Measurements from ENCODE around the gene UBR7.
A peak's percentile ranks its signal among the peaks of the same experiment; 100 is the strongest.
"Not testable (repeated sequence)": the region's sequence is repeated elsewhere in the genome, so short reads cannot be mapped to it uniquely, and the experiment has no call there.

UBR7 gene

GRCh38 chr14:93195316-93195999 is 11.6 kb upstream of the UBR7 start:
- DNase-seq, result no peak

GRCh38 chr14:93199031-93199430 is 8.0 kb upstream of the UBR7 start:
- no peak for DNase-seq

- DNase-seq, result no peak
Observed at GRCh38 chr14:93200553-93200952, 6.5 kb upstream of the UBR7 start.

GRCh38 chr14:93201155-93201704 is 5.8 kb upstream of the UBR7 start:
- no peak for DNase-seq

- peak; percentile 19 for DNase-seq
Observed at GRCh38 chr14:93207468-93208308, 632 bp downstream of the UBR7 start.

- no peak for DNase-seq
Observed at GRCh38 chr14:93212432-93212831, 5.4 kb downstream of the UBR7 start.

- no peak for DNase-seq
Observed at GRCh38 chr14:93214598-93214997, 7.5 kb downstream of the UBR7 start.

- no peak for DNase-seq
Observed at GRCh38 chr14:93219103-93219726, 12.2 kb downstream of the UBR7 start.

- DNase-seq, result no peak
Observed at GRCh38 chr14:93220509-93220908, 13.5 kb downstream of the UBR7 start.

GRCh38 chr14:93223565-93223964 is 16.5 kb downstream of the UBR7 start:
- DNase-seq, result no peak

GRCh38 chr14:93228550-93228949 is 21.5 kb downstream of the UBR7 start:
- no peak for DNase-seq

GRCh38 chr14:93230539-93230938 is 23.5 kb downstream of the UBR7 start:
- no peak for DNase-seq

GRCh38 chr14:93231129-93231979 is 24.3 kb downstream of the UBR7 start:
- no peak for DNase-seq

- no peak for DNase-seq
Observed at GRCh38 chr14:93232159-93232558, 25.1 kb downstream of the UBR7 start.

- not testable (repeated sequence) for DNase-seq
Observed at GRCh38 chr14:93233078-93233477, 26.0 kb downstream of the UBR7 start.

- no peak for DNase-seq
Observed at GRCh38 chr14:93234798-93235197, 27.7 kb downstream of the UBR7 start.

- DNase-seq, result no peak
Observed at GRCh38 chr14:93239869-93240677, 33.0 kb downstream of the UBR7 start.

- DNase-seq, result no peak
Observed at GRCh38 chr14:93240678-93241000, 33.6 kb downstream of the UBR7 start.

GRCh38 chr14:93245764-93246420 is 38.8 kb downstream of the UBR7 start:
- DNase-seq, result no peak

- DNase-seq, result no peak
Observed at GRCh38 chr14:93246534-93246933, 39.5 kb downstream of the UBR7 start.

- no peak for DNase-seq
Observed at GRCh38 chr14:93249128-93249831, 42.2 kb downstream of the UBR7 start.

Data from NCI-H1417 treated with DMSO at 0.1 percent for 48 hours (cell line).